ENCODE data around the gene PTMA.

GRCh38 chr2:231688719-231689118 lies 19.6 kb upstream of the PTMA start:
- TF ChIP-seq POLR2AphosphoS5 (IDR thresholded peaks at IDR 0.05; ENCODE audit: low read depth, low read length), result no peak
- no peak for TF ChIP-seq TAF1 (IDR thresholded peaks at IDR 0.05; ENCODE audit: borderline replicate concordance, insufficient read depth, low read length)
- no peak for TF ChIP-seq SIN3A (IDR thresholded peaks at IDR 0.05; ENCODE audit: borderline replicate concordance, insufficient read depth, low read length)
- no peak for TF ChIP-seq REST (IDR thresholded peaks at IDR 0.05; ENCODE audit: insufficient read depth in 1 of 2, low read depth in 2 of 2, low read length in 2 of 2)
- TF ChIP-seq FOXP2 (optimal IDR thresholded peaks at IDR 0.05; ENCODE audit: borderline replicate concordance, extremely low read depth, extremely low read length, insufficient read depth), result no peak
